Astrocyte (in vitro differentiated cells and primary cell): ENCODE results near the gene BCO2. TPM values are rescaled to one million over a fixed set of nuclear protein-coding genes. Genes with fewer than 3 reads are reported as not detected.

Experiments
- DNase-seq: peaks from one replicate; pipeline ENCODE4 v3.0.0-alpha.2; 2010; ENCODE audit warnings: low read depth
- FAIRE-seq: peaks from 2 replicates; lab custom pipeline; 2011; peaks lifted over from hg19 to GRCh38; lab: Jason Lieb, UNC
- H2AFZ ChIP-seq: 2 replicates; pipeline ENCODE4 v1.6.0; 2012; ENCODE audit warnings: low read depth, low read length, inconsistent platforms
- H3K27ac ChIP-seq: 2 replicates; pipeline ENCODE4 v1.5.1; 2011; ENCODE audit warnings: low read depth, low read length, inconsistent platforms
- H3K27me3 ChIP-seq: 2 replicates; pipeline ENCODE4 v1.6.0; 2011; ENCODE audit warnings: low read length, inconsistent platforms; ENCODE audit not compliant: insufficient read depth
- H3K36me3 ChIP-seq: 2 replicates; pipeline ENCODE4 v1.5.1; 2011; ENCODE audit warnings: low read length, inconsistent platforms; ENCODE audit not compliant: insufficient read depth
- H3K4me1 ChIP-seq: 2 replicates; pipeline ENCODE4 v1.5.1; 2011; ENCODE audit warnings: low read length, inconsistent platforms; ENCODE audit not compliant: insufficient read depth
- H3K4me2 ChIP-seq: 2 replicates; pipeline ENCODE4 v1.6.0; 2012; ENCODE audit warnings: low read length, inconsistent platforms
- H3K4me3 ChIP-seq: 2 replicates; pipeline ENCODE4 v1.5.1; 2011; ENCODE audit warnings: low read depth, mild to moderate bottlenecking, low read length, inconsistent platforms; ENCODE audit not compliant: insufficient read depth
- H3K79me2 ChIP-seq: 2 replicates; pipeline ENCODE4 v1.6.0; 2012; ENCODE audit warnings: mild to moderate bottlenecking, low read length, inconsistent platforms; ENCODE audit not compliant: insufficient read depth
- H3K9ac ChIP-seq: 2 replicates; pipeline ENCODE4 v1.6.0; 2012; ENCODE audit warnings: mild to moderate bottlenecking, low read length, inconsistent platforms
- H3K9me3 ChIP-seq: 2 replicates; pipeline ENCODE4 v1.5.1; 2012; ENCODE audit warnings: low read depth, mild to moderate bottlenecking, low read length, inconsistent platforms; ENCODE audit not compliant: insufficient read depth
- H4K20me1 ChIP-seq: 2 replicates; pipeline ENCODE4 v1.6.0; 2012; ENCODE audit warnings: low read length, inconsistent platforms; ENCODE audit not compliant: insufficient read depth
- H3K27ac Mint-ChIP-seq: one replicate; pipeline ENCODE4 v1.8.0; 2021; ENCODE audit warnings: mild to moderate bottlenecking, mixed read lengths; ENCODE audit not compliant: unreplicated experiment
- H3K27me3 Mint-ChIP-seq: one replicate; pipeline ENCODE4 v1.8.0; 2021; ENCODE audit warnings: low read depth, mixed read lengths; ENCODE audit not compliant: unreplicated experiment
- H3K36me3 Mint-ChIP-seq: one replicate; pipeline ENCODE4 v1.8.0; 2021; ENCODE audit warnings: low read depth, mixed read lengths; ENCODE audit not compliant: unreplicated experiment
- H3K4me1 Mint-ChIP-seq: one replicate; pipeline ENCODE4 v1.8.0; 2021; ENCODE audit warnings: low read depth, mixed read lengths; ENCODE audit not compliant: unreplicated experiment
- H3K4me3 Mint-ChIP-seq: one replicate; pipeline ENCODE4 v1.8.0; 2021; ENCODE audit warnings: mild to moderate bottlenecking, moderate library complexity, mixed read lengths; ENCODE audit not compliant: unreplicated experiment
- H3K9me3 Mint-ChIP-seq: one replicate; pipeline ENCODE4 v1.8.0; 2021; ENCODE audit warnings: mild to moderate bottlenecking, mixed read lengths; ENCODE audit not compliant: unreplicated experiment
- CTCF ChIP-seq: IDR thresholded peaks from 2 replicates; pipeline ENCODE4 v1.5.1; 2011; ENCODE audit warnings: low read depth, mild to moderate bottlenecking, inconsistent platforms, low read length, moderate library complexity; ENCODE audit not compliant: insufficient read depth
- EZH2 ChIP-seq: IDR thresholded peaks from 2 replicates; pipeline ENCODE4 v1.6.1; 2012; ENCODE audit warnings: mild to moderate bottlenecking, low read length, inconsistent platforms; ENCODE audit not compliant: insufficient read depth
- total RNA-seq: library from RNA; stranded (reverse); gene quantifications from 2 replicates; pipeline ENCODE4 v1.2.1, GENCODE V29; 2021

Gene BCO2
- total RNA-seq, 1 donor from 2014 or later = 0.48 TPM

DNA sequence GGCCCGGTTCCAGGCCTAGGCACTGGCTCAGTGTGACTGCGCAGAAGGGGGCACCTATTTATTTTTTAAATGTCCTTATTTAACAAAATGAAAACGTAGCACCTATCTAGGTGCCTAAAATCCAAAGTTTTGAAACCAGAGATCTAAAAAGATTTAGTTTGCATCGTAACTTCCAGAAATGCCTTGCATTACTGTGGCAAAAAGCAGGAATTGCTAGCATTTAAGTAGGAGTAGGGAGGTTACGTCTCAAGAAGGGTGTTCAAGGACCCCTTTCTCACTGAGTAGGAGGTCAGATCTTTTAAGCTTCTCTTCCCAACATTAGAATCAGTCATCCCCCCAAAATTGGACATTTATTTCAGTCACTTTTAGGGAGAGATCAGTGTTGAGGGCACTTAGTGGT lies 93.1 kb downstream of the BCO2 start:
- H2AFZ ChIP-seq = no peak overlapping the region
- no peaks in the 10 kb centered on the region for H3K79me2 ChIP-seq
- no peaks in the 10 kb centered on the region for H3K36me3 ChIP-seq
- no peak for DNase-seq
- H3K27me3 Mint-ChIP-seq = no peaks in the 10 kb centered on the region
- no peak overlapping the region for H3K4me3 ChIP-seq
- H3K27me3 ChIP-seq = no peaks in the 10 kb centered on the region
- no peak for TF ChIP-seq EZH2
- no peak for TF ChIP-seq CTCF
- no peaks in the 10 kb centered on the region for H3K9me3 ChIP-seq
- no peak overlapping the region for H3K27ac Mint-ChIP-seq
- no peak for FAIRE-seq
- no peaks in the 10 kb centered on the region for H3K9me3 Mint-ChIP-seq
- H4K20me1 ChIP-seq = no peaks in the 10 kb centered on the region
- no peak overlapping the region for H3K4me2 ChIP-seq
- H3K4me1 Mint-ChIP-seq = peaks cover 25% of the 10 kb centered on the region
- H3K4me3 Mint-ChIP-seq = no peak overlapping the region
- no peak overlapping the region for H3K27ac ChIP-seq
- peaks cover 2% of the 10 kb centered on the region for H3K36me3 Mint-ChIP-seq
- no peak overlapping the region for H3K9ac ChIP-seq
- H3K4me1 ChIP-seq = no peaks in the 10 kb centered on the region

Other genes starting within 250 kb of the BCO2 start
- gene DIXDC1, start 238.2 kb upstream of the BCO2 start, total RNA-seq = 16.5 and 17.3 TPM in 2 replicates
- 31.8 and 34.2 TPM in 2 replicates for gene DLAT, start 150.1 kb upstream of the BCO2 start, total RNA-seq
- gene PIH1D2, start 101.5 kb upstream of the BCO2 start, total RNA-seq = 1.0 and 1.3 TPM in 2 replicates
- 24.3 and 27.7 TPM in 2 replicates for gene NKAPD1, start 101.2 kb upstream of the BCO2 start, total RNA-seq
- 68.1 and 68.9 TPM in 2 replicates for gene TIMM8B, start 88.8 kb upstream of the BCO2 start, total RNA-seq
- gene SDHD, start 88.6 kb upstream of the BCO2 start, total RNA-seq = 45.2 and 46.5 TPM in 2 replicates
- 2.1 and 5.3 TPM in 2 replicates for gene IL18, start 11.4 kb upstream of the BCO2 start, total RNA-seq
- not detected in 2 replicates for gene TEX12, start 8.1 kb upstream of the BCO2 start, total RNA-seq
- 61.0 and 64.6 TPM in 2 replicates for gene PTS, start 50.9 kb downstream of the BCO2 start, total RNA-seq
- gene PLET1, start 85.3 kb downstream of the BCO2 start, total RNA-seq = not detected in 2 replicates